GM06990 (cell line): Measurements from ENCODE around the gene ZNF407.

Experiments
- DNase-seq: peaks from one replicate; pipeline ENCODE4 v3.0.0-alpha.2; 2011; ENCODE audit not compliant: insufficient read length; ENCODE audit errors: extremely low read depth
- H3K27me3 ChIP-seq: replicated peaks from 2 replicates; pipeline ENCODE4 v1.6.0; 2011; ENCODE audit warnings: low read length; ENCODE audit not compliant: control insufficient read depth, insufficient read depth
- H3K36me3 ChIP-seq: 2 replicates; pipeline ENCODE4 v1.5.1; 2011; ENCODE audit warnings: low read length; ENCODE audit not compliant: control insufficient read depth, insufficient read depth
- H3K4me3 ChIP-seq: replicated peaks from 2 replicates; pipeline ENCODE4 v1.5.1; 2011; ENCODE audit warnings: low read depth, mild to moderate bottlenecking, control low read depth, low read length
- CTCF ChIP-seq: IDR thresholded peaks from 2 replicates; pipeline ENCODE4 v1.5.1; 2011; ENCODE audit warnings: low read length, control low read depth, mild to moderate bottlenecking, inconsistent platforms; ENCODE audit not compliant: insufficient read depth, poor library complexity, severe bottlenecking

The ZNF407 gene

GRCh38 chr18:75110846-75111415 lies 513.3 kb downstream of the ZNF407 start:
- DNase-seq = no peak
- Histone ChIP-seq H3K4me3 (no peak overlapping the region), H3K27me3 (no peaks in the 10 kb centered on the region; the same call in 1 of the 2 replicates), H3K36me3 (no peaks in the 10 kb centered on the region)
- TF ChIP-seq CTCF = no peak

GRCh38 chr18:75111760-75112159 lies 514.1 kb downstream of the ZNF407 start:
- no peaks in the 10 kb centered on the region; the same call in 1 of the 2 replicates for H3K27me3 ChIP-seq
- H3K4me3 ChIP-seq = no peak overlapping the region
- H3K36me3 ChIP-seq = no peaks in the 10 kb centered on the region
- TF ChIP-seq CTCF = no peak
- DNase-seq = no peak

GRCh38 chr18:75112186-75113096 lies 514.8 kb downstream of the ZNF407 start:
- Histone ChIP-seq H3K4me3 (no peak overlapping the region), H3K36me3 (no peaks in the 10 kb centered on the region), H3K27me3 (no peaks in the 10 kb centered on the region; the same call in 1 of the 2 replicates)
- no peak for TF ChIP-seq CTCF
- no peak for DNase-seq

GRCh38 chr18:75113455-75113854 lies 515.8 kb downstream of the ZNF407 start:
- Histone ChIP-seq H3K4me3 (no peak overlapping the region), H3K27me3 (no peaks in the 10 kb centered on the region; the same call in 1 of the 2 replicates), H3K36me3 (no peaks in the 10 kb centered on the region)
- DNase-seq = no peak
- TF ChIP-seq CTCF = no peak

GRCh38 chr18:75114231-75114764 lies 516.6 kb downstream of the ZNF407 start:
- H3K4me3 ChIP-seq = no peak overlapping the region
- DNase-seq = no peak
- H3K27me3 ChIP-seq = no peaks in the 10 kb centered on the region; the same call in 1 of the 2 replicates
- H3K36me3 ChIP-seq = no peaks in the 10 kb centered on the region
- no peak for TF ChIP-seq CTCF
